H1 (cell line): ENCODE results near the gene PTMA. TPM values are rescaled to one million over a fixed set of nuclear protein-coding genes. Genes with fewer than 3 reads are reported as not detected.

Source experiments
- ATF3 ChIP-seq: IDR thresholded peaks from 2 replicates; pipeline ENCODE4 v1.6.1; 2011; ENCODE audit warnings: low read depth, mild to moderate bottlenecking, low read length; ENCODE audit not compliant: insufficient read depth
- CBX5 ChIP-seq: fragments of 300-800, 300-1000 bp; sonication (generic); IDR thresholded peaks from 2 replicates; pipeline ENCODE4 v1.7.1; 2016; ENCODE audit warnings: antibody characterized with exemption, low read length, low read depth
- CHD1 ChIP-seq: IDR thresholded peaks from 2 replicates; pipeline ENCODE4 v1.6.1; 2012; ENCODE audit warnings: low read depth, low read length, improper control_type of control experiment
- EGR1 ChIP-seq: IDR thresholded peaks from 2 replicates; pipeline ENCODE4 v1.6.1; 2011; ENCODE audit warnings: low read depth, low read length, borderline replicate concordance
- EP300 ChIP-seq, 2 experiments: IDR thresholded peaks; 1 replicate in 1 of 2; 2 replicates in 1 of 2; pipeline ENCODE4 v1.6.1; 2011 to 2012; ENCODE audit warnings: low read depth in 2 of 2, low read length in 2 of 2, mild to moderate bottlenecking in 2 of 2, borderline replicate concordance in 1 of 2, inconsistent platforms in 1 of 2, moderate library complexity in 1 of 2
- EZH2 ChIP-seq: fragments of 200-600 bp; sonication (generic); IDR thresholded peaks from 2 replicates; pipeline ENCODE4 v1.7.1; 2012; ENCODE audit warnings: low read depth, mild to moderate bottlenecking, moderate library complexity, low read length, inconsistent platforms; ENCODE audit not compliant: severe bottlenecking
- HDAC2 ChIP-seq, 2 experiments: fragments of 300-600 bp in 1 of 2; sonication (generic) in 1 of 2; IDR thresholded peaks; 2 replicates each; pipeline ENCODE4 v1.6.1; 2011 to 2012; ENCODE audit warnings: low read depth in 2 of 2, low read length in 2 of 2, mild to moderate bottlenecking in 2 of 2, moderate library complexity in 2 of 2, borderline replicate concordance in 1 of 2, inconsistent platforms in 1 of 2
- JUN ChIP-seq: IDR thresholded peaks from 2 replicates; pipeline ENCODE4 v1.6.1; 2011; ENCODE audit warnings: low read depth, mild to moderate bottlenecking, improper control_type of control experiment, low read length
- KDM1A ChIP-seq: fragments of 200-600, 300-600 bp; sonication (generic); IDR thresholded peaks from 2 replicates; pipeline ENCODE4 v1.7.1; 2016; ENCODE audit warnings: mild to moderate bottlenecking, low read length, borderline replicate concordance
- NANOG ChIP-seq: IDR thresholded peaks from 2 replicates; pipeline ENCODE4 v1.6.1; 2011; ENCODE audit warnings: low read length, low read depth, mild to moderate bottlenecking, inconsistent platforms; ENCODE audit not compliant: insufficient read depth, poor library complexity, severe bottlenecking
- PHF8 ChIP-seq: fragments of 200-600 bp; sonication (generic); conservative IDR thresholded peaks from 2 replicates; pipeline ENCODE4 v1.7.1; 2012; ENCODE audit warnings: low read depth, mild to moderate bottlenecking, inconsistent platforms, low read length, moderate library complexity
- POLR2AphosphoS5 ChIP-seq: IDR thresholded peaks from 2 replicates; pipeline ENCODE4 v1.6.1; 2011; ENCODE audit warnings: low read depth, low read length
- POU5F1 ChIP-seq: IDR thresholded peaks from 2 replicates; pipeline ENCODE4 v1.6.1; 2011; ENCODE audit warnings: low read depth, mild to moderate bottlenecking, low read length, moderate library complexity
- RFX5 ChIP-seq: IDR thresholded peaks from 2 replicates; pipeline ENCODE4 v1.6.1; 2011; ENCODE audit warnings: low read depth, low read length, improper control_type of control experiment, borderline replicate concordance
- RXRA ChIP-seq: IDR thresholded peaks from 2 replicates; pipeline ENCODE4 v1.6.1; 2011; ENCODE audit warnings: low read depth, mild to moderate bottlenecking, low read length, moderate library complexity; ENCODE audit not compliant: insufficient read depth
- SP4 ChIP-seq: IDR thresholded peaks from 2 replicates; pipeline ENCODE4 v1.6.1; 2012; ENCODE audit warnings: low read length, inconsistent platforms
- SRF ChIP-seq: IDR thresholded peaks from 2 replicates; pipeline ENCODE4 v1.6.1; 2011; ENCODE audit warnings: mild to moderate bottlenecking, low read depth, low read length, moderate library complexity
- TCF12 ChIP-seq: IDR thresholded peaks from 2 replicates; pipeline ENCODE4 v1.6.1; 2011; ENCODE audit warnings: low read depth, mild to moderate bottlenecking, low read length
- USF2 ChIP-seq: IDR thresholded peaks from 2 replicates; pipeline ENCODE4 v1.6.1; 2011; ENCODE audit warnings: low read length, improper control_type of control experiment
- YY1 ChIP-seq: IDR thresholded peaks from 2 replicates; pipeline ENCODE4 v1.6.1; 2011; ENCODE audit warnings: low read depth, mild to moderate bottlenecking, low read length
- ZNF274 ChIP-seq: IDR thresholded peaks from 2 replicates; pipeline ENCODE4 v1.7.0; 2012; ENCODE audit warnings: low read length, borderline replicate concordance; ENCODE audit errors: extremely low read depth
- polyA plus RNA-seq, 7 experiments: library from polyadenylated mRNA; depleted of rRNA in 3 of 7; stranded (reverse) in 5 of 7; unstranded in 2 of 7; fragments of >200 nt in 5 of 7; fragments of 200-250 nt in 2 of 7; gene quantifications; 1 replicate in 5 of 7; 2 replicates in 1 of 7; 4 replicates in 1 of 7; pipeline versions ENCODE4 v1.2.1 to v1.2.3, GENCODE V29; 2011 to 2013; ENCODE audit warnings: missing spikeins in 2 of 7, mixed read lengths in 2 of 7
- total RNA-seq: library from RNA; stranded (reverse); fragmentation: NEBNext Ultra II Directional; extraction: Animal tissue kit (Norgen Biotek cat#: 25700); gene quantifications from 2 replicates; pipeline ENCODE4 v1.2.1, GENCODE V29; 2021

The PTMA gene
- total and polyA plus RNA-seq, 2 of the 8 experiments (the other 6 are each of a cell fraction or from before 2014, with no cell fraction given), result 683 to 2,680 TPM

GRCh38 chr2:231707927-231708772 is at the start of gene PTMA (continued):
- no peak for TF ChIP-seq RXRA
- TF ChIP-seq ZNF274, result no peak
- no peak for TF ChIP-seq KDM1A
- TF ChIP-seq CBX5, result no peak
- TF ChIP-seq EGR1, result peak; percentile 72; the same call in 1 of the 2 replicates
- TF ChIP-seq EP300 (IDR thresholded peaks at IDR 0.05; ENCODE audit: borderline replicate concordance in 1 of 2, low read depth in 2 of 2, low read length in 2 of 2), result peak in 1 of 2 experiments; percentile 88; a peak in 1 of 3 replicates
- no peak for TF ChIP-seq ATF3
- TF ChIP-seq TCF12, result peak; percentile 52; the same call in 1 of the 2 replicates
- TF ChIP-seq YY1, result no peak
- peak; percentile 90 for TF ChIP-seq POLR2AphosphoS5
- no peak for TF ChIP-seq POU5F1
- TF ChIP-seq JUN, result no peak
- TF ChIP-seq SP4, result 0 out of 2 replicates have a peak, but pooled peaks have one; percentile 46
- peak; percentile 2; the same call in 1 of the 2 replicates for TF ChIP-seq PHF8
- no peak for TF ChIP-seq RFX5
- peak; percentile 14 for TF ChIP-seq NANOG
- TF ChIP-seq EZH2, result no peak
- TF ChIP-seq CHD1, result no peak; the same call in none of the 2 replicates
- no peak for TF ChIP-seq HDAC2 (IDR thresholded peaks at IDR 0.05; ENCODE audit: borderline replicate concordance in 1 of 2, low read depth in 2 of 2, low read length in 2 of 2)
- TF ChIP-seq USF2, result no peak
- no peak for TF ChIP-seq SRF
